ENCODE data around the gene CDK10. TPM values are rescaled to one million over a fixed set of nuclear protein-coding genes. Genes with fewer than 3 reads are reported as not detected.
"Not testable (repeated sequence)": the region's sequence is repeated elsewhere in the genome, so short reads cannot be mapped to it uniquely, and the experiment has no call there.

CDK10 gene
- total RNA-seq, 1 experiment from 2014 or later = 106 TPM

- H3K27ac Mint-ChIP-seq (ENCODE audit: unreplicated experiment) = no peak overlapping the region
- no TSS peak for BruUV-seq (replicated peaks)
- TF ChIP-seq CTCF (IDR thresholded peaks at IDR 0.05; ENCODE audit: unreplicated experiment) = no peak
- no peaks in the 10 kb centered on the region for H3K9me3 Mint-ChIP-seq (ENCODE audit: low read depth, unreplicated experiment)
- intact Hi-C loops (cut with micrococcal nuclease; ENCODE audit: unreplicated experiment) = no loop called here
- H3K36me3 Mint-ChIP-seq (ENCODE audit: insufficient read depth, unreplicated experiment) = peaks cover 74% of the 10 kb centered on the region
- DNase-seq = no peak
- CTCF ChIA-PET = interaction anchor here (1.7 kb wide), 1 partner anchor 40 kb away, joined by 4 read pairs; no protein-coding TSS in a partner anchor
- peaks cover 19% of the 10 kb centered on the region for H3K4me1 Mint-ChIP-seq (ENCODE audit: low read depth, unreplicated experiment)
- H3K4me3 Mint-ChIP-seq (ENCODE audit: low read depth, unreplicated experiment) = no peak overlapping the region
- no peaks in the 10 kb centered on the region for H3K27me3 Mint-ChIP-seq (ENCODE audit: unreplicated experiment)
Observed at GRCh38 chr16:89660146-89660545, 26.3 kb upstream of the CDK10 start.

GRCh38 chr16:89661215-89661614, 25.3 kb upstream of the CDK10 start:
- H3K36me3 Mint-ChIP-seq (ENCODE audit: insufficient read depth, unreplicated experiment) = peaks cover 63% of the 10 kb centered on the region
- peaks cover 13% of the 10 kb centered on the region for H3K4me1 Mint-ChIP-seq (ENCODE audit: low read depth, unreplicated experiment)
- CTCF ChIA-PET = no interaction called here
- no TSS peak for BruUV-seq (replicated peaks)
- no peak overlapping the region for H3K4me3 Mint-ChIP-seq (ENCODE audit: low read depth, unreplicated experiment)
- DNase-seq = no peak
- intact Hi-C loops (cut with micrococcal nuclease; ENCODE audit: unreplicated experiment) = no loop called here
- H3K9me3 Mint-ChIP-seq (ENCODE audit: low read depth, unreplicated experiment) = peaks cover under 1% of the 10 kb centered on the region
- TF ChIP-seq CTCF (IDR thresholded peaks at IDR 0.05; ENCODE audit: unreplicated experiment) = no peak
- H3K27ac Mint-ChIP-seq (ENCODE audit: unreplicated experiment) = no peak overlapping the region
- no peaks in the 10 kb centered on the region for H3K27me3 Mint-ChIP-seq (ENCODE audit: unreplicated experiment)

- H3K4me1 Mint-ChIP-seq (ENCODE audit: low read depth, unreplicated experiment); DNase-seq; CTCF ChIA-PET; BruUV-seq (replicated peaks); H3K27me3 Mint-ChIP-seq (ENCODE audit: unreplicated experiment); H3K9me3 Mint-ChIP-seq (ENCODE audit: low read depth, unreplicated experiment); H3K27ac Mint-ChIP-seq (ENCODE audit: unreplicated experiment); intact Hi-C loops (cut with micrococcal nuclease; ENCODE audit: unreplicated experiment); H3K4me3 Mint-ChIP-seq (ENCODE audit: low read depth, unreplicated experiment): not testable (repeated sequence)
- peaks cover 33% of the 10 kb centered on the region for H3K36me3 Mint-ChIP-seq (ENCODE audit: insufficient read depth, unreplicated experiment)
Observed at GRCh38 chr16:89664238-89664637, 22.3 kb upstream of the CDK10 start.

GRCh38 chr16:89667000-89667399, 19.5 kb upstream of the CDK10 start:
- H3K4me3 Mint-ChIP-seq (ENCODE audit: low read depth, unreplicated experiment); DNase-seq; H3K27me3 Mint-ChIP-seq (ENCODE audit: unreplicated experiment); CTCF ChIA-PET; H3K4me1 Mint-ChIP-seq (ENCODE audit: low read depth, unreplicated experiment); BruUV-seq (replicated peaks); intact Hi-C loops (cut with micrococcal nuclease; ENCODE audit: unreplicated experiment); H3K27ac Mint-ChIP-seq (ENCODE audit: unreplicated experiment); H3K9me3 Mint-ChIP-seq (ENCODE audit: low read depth, unreplicated experiment): not testable (repeated sequence)
- H3K36me3 Mint-ChIP-seq (ENCODE audit: insufficient read depth, unreplicated experiment) = peaks cover 24% of the 10 kb centered on the region

GRCh38 chr16:89667633-89668032, 18.9 kb upstream of the CDK10 start:
- CTCF ChIA-PET = no interaction called here
- BruUV-seq (replicated peaks) = no TSS peak
- Mint-ChIP-seq H3K9me3 (ENCODE audit: low read depth, unreplicated experiment) (peaks cover 6% of the 10 kb centered on the region), H3K4me1 (ENCODE audit: low read depth, unreplicated experiment) (no peaks in the 10 kb centered on the region), H3K27me3 (ENCODE audit: unreplicated experiment) (no peaks in the 10 kb centered on the region), H3K27ac (ENCODE audit: unreplicated experiment) (no peak overlapping the region), H3K36me3 (ENCODE audit: insufficient read depth, unreplicated experiment) (peaks cover 24% of the 10 kb centered on the region), H3K4me3 (ENCODE audit: low read depth, unreplicated experiment) (no peak overlapping the region)
- no peak for TF ChIP-seq CTCF (IDR thresholded peaks at IDR 0.05; ENCODE audit: unreplicated experiment)
- DNase-seq = no peak
- intact Hi-C loops (cut with micrococcal nuclease; ENCODE audit: unreplicated experiment) = no loop called here

All from Calu3 (cell line).